Neural progenitor cell (in vitro differentiated cells): ENCODE data around the gene PRLH. TPM values are rescaled to one million over a fixed set of nuclear protein-coding genes. Genes with fewer than 3 reads are reported as not detected.

Experiments used
- DNase-seq: peaks from one replicate; pipeline ENCODE4 v3.0.0-alpha.2; 2016; ENCODE audit warnings: low spot score
- H2AFZ ChIP-seq: fragments of 200-600 bp; sonication (generic); replicated peaks from 2 replicates; pipeline ENCODE4 v1.6.1; 2016; ENCODE audit warnings: antibody characterized with exemption
- H3F3A ChIP-seq: fragments of 200-600 bp; sonication (generic); 2 replicates; pipeline ENCODE4 v1.6.1; 2016; ENCODE audit warnings: antibody characterized with exemption, low read depth
- H3K27ac ChIP-seq: fragments of 200-600 bp; sonication (generic); 2 replicates; pipeline ENCODE4 v1.5.1; 2016; ENCODE audit warnings: mild to moderate bottlenecking
- H3K27me3 ChIP-seq: fragments of 200-600 bp; sonication (generic); 2 replicates; pipeline ENCODE4 v1.6.1; 2016; ENCODE audit warnings: mild to moderate bottlenecking, moderate library complexity
- H3K36me3 ChIP-seq: fragments of 200-600 bp; sonication (generic); 2 replicates; pipeline ENCODE4 v1.5.1; 2016
- H3K4me1 ChIP-seq: fragments of 200-600 bp; sonication (generic); 2 replicates; pipeline ENCODE4 v1.6.1; 2016; ENCODE audit warnings: mixed run types
- H3K4me2 ChIP-seq: fragments of 200-600 bp; sonication (generic); 2 replicates; pipeline ENCODE4 v1.6.1; 2016
- H3K4me3 ChIP-seq: fragments of 200-600 bp; sonication (generic); 2 replicates; pipeline ENCODE4 v1.5.1; 2016
- H3K79me2 ChIP-seq: fragments of 200-600 bp; sonication (generic); 2 replicates; pipeline ENCODE4 v1.6.1; 2016; ENCODE audit warnings: low read depth
- H3K9ac ChIP-seq: fragments of 200-600 bp; sonication (generic); 2 replicates; pipeline ENCODE4 v1.6.1; 2016
- H3K9me3 ChIP-seq: fragments of 200-600 bp; sonication (generic); 2 replicates; pipeline ENCODE4 v1.5.1; 2016; ENCODE audit warnings: low read depth
- H4K20me1 ChIP-seq: fragments of 200-600 bp; sonication (generic); 2 replicates; pipeline ENCODE4 v1.6.1; 2016; ENCODE audit warnings: low read depth
- H3K27ac Mint-ChIP-seq: 3 replicates; pipeline ENCODE4 v1.8.0; 2021; ENCODE audit warnings: mixed read lengths
- H3K27me3 Mint-ChIP-seq: 2 replicates; pipeline ENCODE4 v1.8.0; 2022; ENCODE audit warnings: low read depth, mild to moderate bottlenecking, inconsistent platforms, moderate library complexity, mixed read lengths; ENCODE audit not compliant: insufficient read depth
- H3K36me3 Mint-ChIP-seq: 3 replicates; pipeline ENCODE4 v1.8.0; 2021; ENCODE audit warnings: mixed read lengths
- H3K4me1 Mint-ChIP-seq: 3 replicates; pipeline ENCODE4 v1.8.0; 2021; ENCODE audit warnings: mixed read lengths
- H3K4me3 Mint-ChIP-seq: 3 replicates; pipeline ENCODE4 v1.8.0; 2021; ENCODE audit warnings: mild to moderate bottlenecking, moderate library complexity, mixed read lengths
- H3K9me3 Mint-ChIP-seq: 3 replicates; pipeline ENCODE4 v1.8.0; 2020; ENCODE audit warnings: mixed read lengths
- EZH2 ChIP-seq: fragments of 200-600 bp; sonication (generic); IDR thresholded peaks from 2 replicates; pipeline ENCODE4 v1.6.1; 2017; ENCODE audit warnings: antibody characterized with exemption, mild to moderate bottlenecking, moderate library complexity
- EZH2phosphoT487 ChIP-seq: fragments of 200-600 bp; sonication (generic); IDR thresholded peaks from 2 replicates; pipeline ENCODE4 v1.6.1; 2017; ENCODE audit warnings: antibody characterized with exemption
- total RNA-seq: library from RNA; depleted of rRNA; stranded (reverse); fragments of >200 nt; gene quantifications from 2 replicates; pipeline ENCODE4 v1.2.3, GENCODE V29; 2015; ENCODE audit warnings: low replicate concordance
- TF ChIP-seq, protein P1 (sequence below): fragments of 200-600 bp; sonication (generic); IDR thresholded peaks from 2 replicates; pipeline ENCODE4 v1.5.1; 2017; ENCODE audit warnings: antibody characterized with exemption, mild to moderate bottlenecking

PRLH gene
- total RNA-seq, 1 donor from 2014 or later = not detected

DNA sequence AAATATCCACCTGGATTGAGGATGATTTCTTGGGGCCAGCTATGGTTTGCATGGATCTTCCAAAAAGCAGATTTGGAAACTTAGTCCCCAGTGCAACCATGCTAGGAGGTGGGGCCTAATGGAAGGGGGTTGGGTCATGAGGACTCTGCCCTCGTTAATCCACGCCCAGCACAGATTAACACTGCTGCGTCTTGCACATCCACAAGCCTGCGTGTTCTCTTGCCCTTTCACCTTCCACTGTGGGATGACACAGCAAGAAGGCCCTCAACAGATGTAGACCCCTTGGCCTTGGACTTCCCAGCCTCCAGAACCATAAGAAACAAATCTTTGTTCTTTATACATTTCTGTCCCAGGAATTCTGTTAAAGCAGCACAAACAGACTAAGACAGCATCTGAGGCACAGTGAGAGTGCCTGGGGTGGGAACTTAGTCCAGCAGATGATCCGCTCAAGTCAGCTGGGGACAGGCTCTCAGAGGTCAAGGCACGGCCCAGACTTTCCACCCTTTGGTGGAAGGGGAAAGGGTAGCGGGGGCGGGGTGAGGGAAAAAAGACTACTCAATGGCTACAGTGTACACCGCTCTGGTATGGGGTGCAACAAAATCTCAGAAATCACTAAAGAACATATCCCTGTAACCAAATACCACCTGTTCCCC is 21.8 kb downstream of the PRLH start:
- no peaks in the 10 kb centered on the region for H3K36me3 ChIP-seq
- no peak overlapping the region for H3K4me3 Mint-ChIP-seq

DNA sequence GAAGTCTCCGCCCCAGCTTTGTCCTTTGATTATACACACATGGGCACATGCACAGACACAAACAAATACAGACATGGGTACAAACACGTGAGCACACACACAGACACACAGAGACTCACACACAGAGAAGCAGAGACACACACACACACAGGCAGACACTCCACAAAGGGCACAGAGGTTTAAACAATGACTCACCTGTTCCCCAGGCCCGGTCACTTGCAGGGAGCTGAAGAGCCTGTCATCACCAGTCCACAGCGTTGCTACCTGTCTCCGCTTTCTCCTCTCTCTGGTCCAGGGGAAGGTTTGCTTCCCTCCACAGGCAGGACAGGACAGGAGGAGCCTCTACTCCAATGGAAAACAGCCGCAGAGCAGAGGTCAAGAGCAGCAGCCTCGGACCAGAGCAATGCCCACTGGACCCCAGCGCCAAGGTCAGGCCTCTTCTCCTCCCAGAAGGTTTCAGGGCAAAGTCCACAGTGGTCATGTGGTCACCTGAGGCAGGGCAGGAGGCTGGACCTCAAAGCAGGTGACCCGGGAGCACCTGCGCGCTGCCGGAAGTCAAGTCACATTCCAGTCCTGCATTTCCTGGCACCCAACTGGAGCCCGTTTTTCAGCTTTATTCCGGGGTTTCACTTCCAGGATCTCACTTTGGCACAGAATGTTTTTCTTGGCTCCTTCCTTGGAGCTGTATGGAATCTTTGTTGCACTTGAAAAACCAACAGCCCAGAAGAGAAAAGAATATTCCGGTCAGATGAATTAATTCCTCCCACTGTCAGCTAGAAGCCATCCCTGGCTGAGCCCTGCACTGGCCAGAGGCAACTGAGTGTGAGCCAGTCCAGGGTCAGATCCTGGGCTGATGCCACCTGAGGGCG is 24.1 kb downstream of the PRLH start, which contains the start of gene RAB17:
Gene RAB17 (minus strand): TSS at position 463 of the 869 bp plus-strand sequence. CDS start 4,580 bp downstream, outside the sequence.
- Mint-ChIP-seq H3K27ac (peak within 1 kb of the TSS; percentile 7), H3K4me3 (no peak within 1 kb of the TSS)
- H3K4me2 ChIP-seq = no peak within 1 kb of the TSS

More for the DNA sequence above, 21.8 kb downstream of the PRLH start:
- H2AFZ ChIP-seq = no peak overlapping the region
- peaks cover 14% of the 10 kb centered on the region for H3K4me1 Mint-ChIP-seq
- H3K4me3 ChIP-seq = no peak overlapping the region
- TF ChIP-seq, protein P1, sequence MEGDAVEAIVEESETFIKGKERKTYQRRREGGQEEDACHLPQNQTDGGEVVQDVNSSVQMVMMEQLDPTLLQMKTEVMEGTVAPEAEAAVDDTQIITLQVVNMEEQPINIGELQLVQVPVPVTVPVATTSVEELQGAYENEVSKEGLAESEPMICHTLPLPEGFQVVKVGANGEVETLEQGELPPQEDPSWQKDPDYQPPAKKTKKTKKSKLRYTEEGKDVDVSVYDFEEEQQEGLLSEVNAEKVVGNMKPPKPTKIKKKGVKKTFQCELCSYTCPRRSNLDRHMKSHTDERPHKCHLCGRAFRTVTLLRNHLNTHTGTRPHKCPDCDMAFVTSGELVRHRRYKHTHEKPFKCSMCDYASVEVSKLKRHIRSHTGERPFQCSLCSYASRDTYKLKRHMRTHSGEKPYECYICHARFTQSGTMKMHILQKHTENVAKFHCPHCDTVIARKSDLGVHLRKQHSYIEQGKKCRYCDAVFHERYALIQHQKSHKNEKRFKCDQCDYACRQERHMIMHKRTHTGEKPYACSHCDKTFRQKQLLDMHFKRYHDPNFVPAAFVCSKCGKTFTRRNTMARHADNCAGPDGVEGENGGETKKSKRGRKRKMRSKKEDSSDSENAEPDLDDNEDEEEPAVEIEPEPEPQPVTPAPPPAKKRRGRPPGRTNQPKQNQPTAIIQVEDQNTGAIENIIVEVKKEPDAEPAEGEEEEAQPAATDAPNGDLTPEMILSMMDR = no peak
- TF ChIP-seq EZH2phosphoT487 (no peak), EZH2 (no peak)
- H3K79me2 ChIP-seq = no peaks in the 10 kb centered on the region
- no peaks in the 10 kb centered on the region for H3K9me3 ChIP-seq
- no peaks in the 10 kb centered on the region for H3F3A ChIP-seq
- no peak overlapping the region for H3K9ac ChIP-seq
- H3K4me1 ChIP-seq = peaks cover 10% of the 10 kb centered on the region
- no peak overlapping the region for H3K27ac Mint-ChIP-seq
- H3K36me3 Mint-ChIP-seq = no peaks in the 10 kb centered on the region
- H3K27ac ChIP-seq = no peak overlapping the region
- H3K9me3 Mint-ChIP-seq = peaks cover 4% of the 10 kb centered on the region
- peaks cover 22% of the 10 kb centered on the region for H3K27me3 ChIP-seq
- H4K20me1 ChIP-seq = no peaks in the 10 kb centered on the region
- H3K4me2 ChIP-seq = no peak overlapping the region
- H3K27me3 Mint-ChIP-seq = peaks cover 11% of the 10 kb centered on the region
- DNase-seq = no peak

DNA sequence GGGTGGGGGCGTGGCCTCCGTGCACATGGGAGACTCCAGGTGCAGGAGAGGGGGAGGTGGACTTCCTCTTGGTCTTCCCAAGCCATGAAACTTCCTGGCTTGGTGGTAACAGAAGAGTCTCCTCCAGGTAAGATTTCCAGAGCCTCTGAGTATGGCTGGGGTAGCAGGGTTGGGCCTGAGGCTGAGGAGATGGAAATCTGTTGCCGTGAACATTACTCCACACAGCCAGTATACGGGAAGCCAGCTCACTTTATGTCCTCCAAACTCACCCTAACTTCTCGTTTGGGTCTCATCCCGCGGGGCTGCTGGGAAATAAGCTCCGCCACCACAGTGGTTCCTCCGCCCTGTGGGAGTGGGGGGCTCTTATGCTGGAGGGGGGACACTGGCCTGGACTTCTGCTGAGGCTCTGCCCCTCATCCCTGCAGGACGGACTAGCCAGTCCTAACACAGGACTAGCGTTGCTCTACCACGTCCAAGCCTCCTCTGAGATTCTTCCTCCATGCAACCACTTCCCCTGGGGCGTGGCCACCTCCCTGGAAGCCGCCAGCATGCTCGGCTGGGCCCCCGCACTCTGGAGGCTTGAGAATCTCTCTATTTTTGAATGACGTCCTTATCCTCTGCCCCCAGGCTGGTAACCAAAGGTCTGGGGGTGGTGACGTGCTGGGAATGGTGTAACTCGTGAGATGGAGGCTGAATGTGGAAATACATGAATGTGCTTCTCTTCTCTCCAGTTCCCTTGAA is 24.9 kb downstream of the PRLH start:
- Histone ChIP-seq H4K20me1 (peaks cover 18% of the 10 kb centered on the region), H3K4me3 (no peak overlapping the region), H3K79me2 (no peaks in the 10 kb centered on the region), H3K4me2 (no peak overlapping the region), H3K9me3 (no peaks in the 10 kb centered on the region), H3F3A (peaks cover 21% of the 10 kb centered on the region), H3K27me3 (peaks cover 22% of the 10 kb centered on the region), H3K27ac (no peak overlapping the region), H3K4me1 (peaks cover 22% of the 10 kb centered on the region), H3K36me3 (no peaks in the 10 kb centered on the region), H2AFZ (no peak overlapping the region), H3K9ac (no peak overlapping the region)
- Mint-ChIP-seq H3K36me3 (no peaks in the 10 kb centered on the region), H3K27ac (no peak overlapping the region), H3K9me3 (peaks cover 4% of the 10 kb centered on the region), H3K4me1 (peaks cover 28% of the 10 kb centered on the region), H3K4me3 (no peak overlapping the region), H3K27me3 (peaks cover 8% of the 10 kb centered on the region)
- no peak for DNase-seq
- TF ChIP-seq EZH2phosphoT487 (no peak), EZH2 (no peak)
- TF ChIP-seq, protein P1 = no peak

More for the DNA sequence above, 24.1 kb downstream of the PRLH start, which contains the start of gene RAB17:
- H4K20me1 ChIP-seq = peaks cover 18% of the 10 kb centered on the region
- TF ChIP-seq EZH2 = no peak
- no peak for TF ChIP-seq EZH2phosphoT487
- TF ChIP-seq, protein P1 = no peak
- H3K36me3 ChIP-seq = no peaks in the 10 kb centered on the region
- H3K4me1 ChIP-seq = peaks cover 22% of the 10 kb centered on the region
- no peak within 1 kb of the TSS for H3K9ac ChIP-seq
- no peak within 1 kb of the TSS for H2AFZ ChIP-seq
- H3K9me3 ChIP-seq = no peaks in the 10 kb centered on the region
- no peaks in the 10 kb centered on the region for H3K79me2 ChIP-seq
- H3K36me3 Mint-ChIP-seq = no peaks in the 10 kb centered on the region
- peaks cover 4% of the 10 kb centered on the region for H3K9me3 Mint-ChIP-seq
- peaks cover 8% of the 10 kb centered on the region for H3K27me3 Mint-ChIP-seq
- no peak for DNase-seq
- H3K27ac ChIP-seq = no peak within 1 kb of the TSS
- peaks cover 28% of the 10 kb centered on the region for H3K4me1 Mint-ChIP-seq
- H3K27me3 ChIP-seq = peaks cover 22% of the 10 kb centered on the region
- H3K4me3 ChIP-seq = no peak within 1 kb of the TSS
- H3F3A ChIP-seq = peaks cover 17% of the 10 kb centered on the region
